Body of pancreas (tissue), 4 donors: ENCODE measurements around the gene PLCXD1.

Source experiments
- CTCF ChIP-seq, 7 experiments: fragments of 450-650 bp in 4 of 7; fragments of 200-600 bp in 3 of 7; sonication (generic) in 3 of 7; IDR thresholded peaks; one replicate each; pipeline ENCODE4 v1.5.1; 2016 to 2019; ENCODE audit warnings: antibody characterized with exemption in 7 of 7
- POLR2A ChIP-seq, 3 donors: fragments of 450-650 bp; IDR thresholded peaks; one replicate each; pipeline ENCODE4 v1.6.1; 2016; ENCODE audit warnings: antibody characterized with exemption in 3 of 3, mild to moderate bottlenecking in 2 of 3

DNA sequence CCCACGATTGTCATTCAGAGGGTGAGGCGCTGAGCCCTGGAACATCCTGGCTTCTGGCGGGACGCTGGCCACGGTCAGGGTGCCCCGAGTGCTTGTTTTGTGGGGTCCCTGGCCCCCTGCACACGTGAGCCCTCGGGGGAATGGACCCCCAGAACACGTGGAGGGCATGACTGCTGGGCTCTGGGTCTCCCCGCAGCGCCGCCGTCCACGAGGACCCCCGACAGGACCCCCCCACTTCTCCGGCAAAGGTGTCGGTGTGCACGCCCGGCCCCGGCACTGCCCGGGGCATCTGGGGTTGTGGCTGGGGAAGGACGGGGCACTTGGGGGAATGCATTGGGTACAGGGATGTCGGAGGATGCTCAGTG is 51.3 kb downstream of the PLCXD1 start:
- TF ChIP-seq CTCF (IDR thresholded peaks at IDR 0.05) (no peak), POLR2A (IDR thresholded peaks at IDR 0.05) (no peak)
